Cardiac fibroblast (primary cell): Measurements from ENCODE around the gene EEFSEC.

ENCODE experiments used
- DNase-seq, 2 donors: peaks; one replicate each; pipeline versions ENCODE4 v3.0.0 to v3.0.0-alpha.2; 2010; ENCODE audit warnings: low read depth in 2 of 2
- H3K4me3 ChIP-seq, 2 donors: replicated peaks in 1 of 2; 1 replicate in 1 of 2; 2 replicates in 1 of 2; pipeline ENCODE4 v1.5.1; 2011; ENCODE audit warnings: low read depth in 2 of 2, low read length in 2 of 2, mild to moderate bottlenecking in 2 of 2, moderate library complexity in 1 of 2
- CTCF ChIP-seq: IDR thresholded peaks from one replicate; pipeline ENCODE4 v1.5.1; 2011; ENCODE audit warnings: low read depth, mild to moderate bottlenecking, low read length, inconsistent platforms

Gene EEFSEC

DNA sequence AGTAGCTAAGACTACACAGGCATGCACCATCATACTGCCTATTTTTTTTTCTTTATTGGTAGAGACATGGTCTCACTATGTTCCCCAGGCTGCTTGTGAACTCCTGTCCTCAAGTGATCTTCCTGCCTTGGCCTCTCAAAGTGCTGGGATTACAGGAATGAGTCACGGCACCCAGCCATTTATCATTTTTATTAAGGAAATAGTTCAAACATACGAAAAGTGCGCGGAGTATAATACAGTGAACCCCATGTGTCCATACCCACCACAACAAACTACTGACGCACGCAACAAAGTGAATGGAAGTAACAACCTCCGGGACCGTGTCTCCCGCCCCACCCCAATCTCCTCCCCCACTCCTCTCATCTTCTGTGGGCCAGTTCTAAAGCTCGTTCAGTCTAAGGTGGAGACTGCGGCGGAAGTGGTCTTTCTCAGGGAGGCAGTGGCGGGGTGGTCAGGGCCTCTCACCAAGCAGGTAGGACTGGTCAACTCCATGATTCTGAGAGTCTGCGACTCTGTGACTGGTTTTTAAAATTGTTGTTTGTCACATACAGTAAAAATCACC, 271.3 kb downstream of the EEFSEC start:
- DNase-seq = peak; percentile 11 to 18
- H3K4me3 ChIP-seq = no peak overlapping the region
- no peak for TF ChIP-seq CTCF

DNA sequence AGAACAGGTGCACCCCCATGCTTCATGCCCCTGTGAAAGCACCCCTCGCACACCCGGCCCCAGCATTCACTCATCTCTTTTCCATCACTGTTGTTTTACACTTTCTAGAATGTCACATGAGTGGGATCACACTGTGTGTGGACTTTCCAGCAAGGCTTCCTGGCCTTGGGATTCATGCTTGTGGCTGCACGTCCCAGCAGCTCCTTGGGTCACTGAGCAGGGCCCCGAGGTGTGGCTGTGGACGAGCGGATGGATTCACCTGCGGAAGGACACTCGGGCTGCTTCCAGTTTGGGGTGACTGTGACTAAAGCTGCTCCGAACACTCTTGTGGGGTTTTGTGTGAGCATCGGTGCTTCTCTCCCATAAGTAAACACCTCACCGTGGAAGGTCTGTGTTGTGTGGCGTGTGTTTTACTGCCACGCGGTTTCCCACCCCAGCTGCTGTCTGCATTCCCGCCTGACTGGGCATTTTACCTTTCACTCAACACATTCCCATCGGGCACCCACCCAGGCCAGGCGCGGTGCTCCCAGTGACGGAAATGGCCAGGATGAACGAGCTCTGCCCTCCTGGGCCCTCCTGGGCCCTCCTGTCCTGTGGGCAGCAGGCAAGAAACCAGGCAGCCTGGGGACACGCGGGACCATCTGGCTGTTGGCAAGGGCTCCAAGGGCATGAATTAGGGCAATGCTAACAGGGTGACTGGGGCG, 272.0 kb downstream of the EEFSEC start:
- no peak for TF ChIP-seq CTCF
- H3K4me3 ChIP-seq = no peak overlapping the region
- DNase-seq = no peak

DNA sequence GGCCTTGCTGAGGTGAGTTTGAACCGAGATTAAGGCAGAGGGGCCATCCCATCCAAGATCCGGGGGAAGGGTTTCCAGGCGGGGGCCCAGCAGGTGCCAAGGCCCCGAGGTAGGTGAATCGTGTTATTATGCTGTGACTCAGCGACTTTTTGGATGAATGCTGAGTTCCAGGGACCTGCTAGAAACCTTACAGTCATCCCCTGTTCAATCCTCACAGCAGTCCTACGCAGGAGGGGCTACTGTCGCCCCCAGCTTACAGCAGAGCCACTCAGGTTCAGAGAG, 272.5 kb downstream of the EEFSEC start:
- no peak overlapping the region for H3K4me3 ChIP-seq
- no peak for DNase-seq
- TF ChIP-seq CTCF = no peak

DNA sequence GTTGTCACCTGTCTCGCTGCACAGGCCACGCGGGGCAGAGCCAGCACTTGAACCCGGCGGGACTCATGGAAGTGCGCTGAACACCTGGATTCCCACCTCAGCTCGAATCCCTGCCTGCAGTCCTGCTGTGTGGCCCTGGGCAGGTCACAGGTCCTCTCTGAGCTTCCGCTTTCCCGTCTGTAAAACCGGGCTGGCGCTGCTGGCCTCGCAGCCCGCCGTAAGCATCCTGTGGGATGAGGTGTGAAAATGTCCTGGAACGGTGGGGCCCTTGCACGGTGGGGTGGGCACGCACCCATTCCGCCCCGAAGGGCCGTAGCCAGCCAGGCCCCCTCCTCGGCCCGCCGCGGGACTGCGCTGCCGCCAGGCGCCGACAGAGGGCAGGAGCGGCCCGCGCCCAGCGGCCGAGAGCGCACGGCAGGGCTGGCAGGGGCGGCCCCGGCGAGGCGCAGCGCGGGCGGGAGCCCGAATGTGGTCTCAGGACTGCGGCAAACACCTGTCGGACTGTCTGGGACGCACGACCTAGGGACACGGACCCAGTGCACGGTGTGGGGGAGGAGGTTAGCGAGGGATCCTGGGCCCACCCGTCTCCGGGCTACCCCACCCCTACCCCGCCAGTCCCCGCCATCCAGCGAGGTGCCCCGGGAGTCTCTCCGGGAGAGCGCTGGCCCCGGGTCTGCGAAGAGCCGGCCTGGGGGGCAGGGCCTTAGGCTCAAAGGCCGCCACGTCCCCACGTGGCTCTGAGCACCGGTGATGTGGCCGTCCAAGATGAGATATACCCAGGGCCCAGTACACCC, 273.0 kb downstream of the EEFSEC start:
- DNase-seq = peak; percentile 16 to 27
- peak; percentile 38 for TF ChIP-seq CTCF
- H3K4me3 ChIP-seq = no peak overlapping the region

- H3K4me3 ChIP-seq = no peak overlapping the region
- no peak for TF ChIP-seq CTCF
- DNase-seq = no peak
Measured at GRCh38 chr3:128427175-128427857, 274.0 kb downstream of the EEFSEC start.

- DNase-seq = no peak
- no peak for TF ChIP-seq CTCF
- no peak overlapping the region for H3K4me3 ChIP-seq
Measured at GRCh38 chr3:128427872-128428822, 274.9 kb downstream of the EEFSEC start.
